GM23248 (cell line): ENCODE results near the gene MYO3A. TPM values are rescaled to one million over a fixed set of nuclear protein-coding genes. Genes with fewer than 3 reads are reported as not detected.

Experiments used
- DNase-seq: peaks from one replicate; pipeline ENCODE4 v3.0.0-alpha.2; 2015
- H2AFZ ChIP-seq: fragments of 200-600 bp; sonication (generic); 2 replicates; pipeline ENCODE4 v1.6.1; 2016; ENCODE audit warnings: antibody characterized with exemption
- H3F3A ChIP-seq: fragments of 200-600 bp; sonication (generic); 2 replicates; pipeline ENCODE4 v1.6.1; 2016; ENCODE audit warnings: mild to moderate bottlenecking, antibody characterized with exemption, mixed run types; ENCODE audit not compliant: insufficient read depth
- H3K27ac ChIP-seq: fragments of 200-600 bp; sonication (generic); 2 replicates; pipeline ENCODE4 v1.5.1; 2016; ENCODE audit warnings: mild to moderate bottlenecking
- H3K27me3 ChIP-seq: fragments of 200-600 bp; sonication (generic); replicated peaks from 2 replicates; pipeline ENCODE4 v1.6.1; 2016; ENCODE audit warnings: mild to moderate bottlenecking; ENCODE audit not compliant: insufficient read depth
- H3K36me3 ChIP-seq: fragments of 200-600 bp; sonication (generic); 2 replicates; pipeline ENCODE4 v1.6.1; 2016; ENCODE audit warnings: low read depth, mild to moderate bottlenecking
- H3K4me1 ChIP-seq: fragments of 200-600 bp; sonication (generic); 2 replicates; pipeline ENCODE4 v1.6.1; 2016; ENCODE audit warnings: mild to moderate bottlenecking; ENCODE audit not compliant: insufficient read depth
- H3K4me2 ChIP-seq: fragments of 200-600 bp; sonication (generic); one replicate; pipeline ENCODE4 v1.6.1; 2016; ENCODE audit warnings: mild to moderate bottlenecking; ENCODE audit not compliant: unreplicated experiment
- H3K4me3 ChIP-seq: fragments of 200-600 bp; sonication (generic); 2 replicates; pipeline ENCODE4 v1.5.1; 2016; ENCODE audit warnings: mild to moderate bottlenecking
- H3K79me2 ChIP-seq: fragments of 200-600 bp; sonication (generic); 2 replicates; pipeline ENCODE4 v1.6.1; 2016; ENCODE audit warnings: mild to moderate bottlenecking; ENCODE audit not compliant: insufficient read depth
- H3K9ac ChIP-seq: fragments of 200-600 bp; sonication (generic); 2 replicates; pipeline ENCODE4 v1.6.1; 2016; ENCODE audit warnings: mild to moderate bottlenecking
- H3K9me2 ChIP-seq: fragments of 200-600 bp; sonication (generic); 2 replicates; pipeline ENCODE4 v1.6.1; 2016; ENCODE audit warnings: mixed run types, mild to moderate bottlenecking, moderate library complexity; ENCODE audit not compliant: insufficient read depth
- H3K9me3 ChIP-seq: fragments of 200-600 bp; sonication (generic); one replicate; pipeline ENCODE4 v1.6.1; 2017; ENCODE audit warnings: low read depth
- H4K20me1 ChIP-seq: fragments of 200-600 bp; sonication (generic); 2 replicates; pipeline ENCODE4 v1.6.0; 2016; ENCODE audit not compliant: insufficient read depth
- EZH2 ChIP-seq: fragments of 200-600 bp; sonication (generic); IDR thresholded peaks from 2 replicates; pipeline ENCODE4 v1.6.1; 2018; ENCODE audit warnings: antibody characterized with exemption, mild to moderate bottlenecking; ENCODE audit not compliant: insufficient read depth, poor library complexity, severe bottlenecking
- EZH2phosphoT487 ChIP-seq: fragments of 200-600 bp; sonication (generic); IDR thresholded peaks from 2 replicates; pipeline ENCODE4 v1.6.1; 2018; ENCODE audit warnings: antibody characterized with exemption, moderate library complexity, mild to moderate bottlenecking, low read depth; ENCODE audit not compliant: insufficient read depth
- WGBS, 2 experiments: methylation state at CpG; one replicate each; pipeline ENCODE4 v1.1.6; 2015 to 2017; ENCODE audit warnings: low lambda C conversion rate in 2 of 2, low coverage in 1 of 2; ENCODE audit errors: missing lambda C conversion rate in 2 of 2; 5-methylcytosine and 5-hydroxymethylcytosine counted together
- in situ Hi-C: fragments of 300-500 bp; cut with MboI; formaldehyde crosslinking; loops from 2 replicates; pipeline ENCODE4 v1.15.0; 2020
- polyA plus RNA-seq: library from polyadenylated mRNA; unstranded; fragments of >200 nt; fragmentation: Nextera tagmentation; extraction: Ambion mirVana; gene quantifications from 2 replicates; pipeline ENCODE4 v1.2.1, GENCODE V29; 2016
- total RNA-seq: library from RNA; depleted of rRNA; stranded (reverse); fragments of >200 nt; shearing (Covaris generic); gene quantifications from 2 replicates; pipeline ENCODE4 v1.2.3, GENCODE V29; 2014

The MYO3A gene
- total and polyA plus RNA-seq, 2 experiments from 2014 or later = not detected

DNA sequence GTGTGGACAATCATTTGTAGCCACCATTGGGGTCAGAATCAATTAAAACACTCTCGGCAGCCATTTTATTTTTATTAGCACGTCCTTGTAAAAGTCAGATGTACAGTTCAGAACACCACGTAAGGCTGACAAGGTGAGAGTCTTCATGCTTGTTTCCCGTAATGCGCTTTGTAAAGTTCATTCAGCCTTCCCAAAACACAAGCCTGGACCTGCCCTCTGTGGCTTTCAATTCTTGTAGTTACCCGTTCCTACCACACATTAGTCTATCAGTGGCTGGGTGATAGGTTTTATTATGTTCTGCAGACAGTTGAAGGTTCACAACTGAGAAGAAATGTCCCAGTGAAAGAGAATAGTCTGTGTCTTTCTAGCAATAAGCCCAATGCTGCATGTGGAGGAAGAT, 317.9 kb downstream of the MYO3A start:
- Histone ChIP-seq H3K4me1 (no peaks in the 10 kb centered on the region), H3K9me2 (no peaks in the 10 kb centered on the region), H3K27ac (no peak overlapping the region), H3K27me3 (no peaks in the 10 kb centered on the region), H3K4me3 (no peak overlapping the region), H3K36me3 (no peaks in the 10 kb centered on the region), H3F3A (no peaks in the 10 kb centered on the region), H4K20me1 (no peaks in the 10 kb centered on the region), H3K4me2 (no peak overlapping the region), H3K79me2 (no peaks in the 10 kb centered on the region), H3K9ac (no peak overlapping the region), H2AFZ (no peak overlapping the region), H3K9me3 (no peaks in the 10 kb centered on the region)
- in situ Hi-C loops = no loop called here
- TF ChIP-seq EZH2 (no peak), EZH2phosphoT487 (no peak)
- WGBS, 2 experiments = 57 to 58% methylated on average over 6 of the region's 6 CpGs
- DNase-seq = no peak

GRCh38 chr10:26254616-26255015, 320.6 kb downstream of the MYO3A start:
- no peak overlapping the region for H3K4me3 ChIP-seq
- no peak for DNase-seq
- 18 to 29% methylated on average over 7 of the region's 7 CpGs for WGBS, 2 experiments

DNA sequence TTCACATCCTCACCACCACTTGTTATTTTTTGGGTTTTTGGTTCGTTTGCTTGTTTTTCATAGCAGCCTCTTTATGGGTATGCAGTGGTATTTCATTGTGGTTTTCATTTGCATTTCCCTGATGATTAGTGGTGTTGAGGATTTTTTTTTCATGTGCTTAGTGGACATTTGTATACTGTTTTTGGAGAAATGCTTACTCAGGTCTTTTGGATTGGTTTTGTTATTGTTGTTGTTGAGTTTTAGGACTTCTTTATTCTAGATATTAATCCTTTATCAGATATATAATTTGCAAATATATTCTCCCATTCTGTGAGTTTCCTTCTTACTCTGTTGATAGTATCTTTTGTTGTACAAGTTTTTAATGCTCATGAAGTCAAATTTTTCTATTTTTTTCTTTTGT, 325.3 kb downstream of the MYO3A start:
- H3K9ac ChIP-seq = no peak overlapping the region
- no peaks in the 10 kb centered on the region for H4K20me1 ChIP-seq
- peaks cover 7% of the 10 kb centered on the region; the same call in 1 of the 2 replicates for H3K27me3 ChIP-seq
- no peak overlapping the region for H2AFZ ChIP-seq
- no peaks in the 10 kb centered on the region for H3K36me3 ChIP-seq
- WGBS, 2 experiments = 0 to 11% methylated on average over 1 of the region's 1 CpG
- no peaks in the 10 kb centered on the region for H3K4me1 ChIP-seq
- H3K9me2 ChIP-seq = no peaks in the 10 kb centered on the region
- no peak for TF ChIP-seq EZH2phosphoT487
- TF ChIP-seq EZH2 = no peak
- no peaks in the 10 kb centered on the region for H3F3A ChIP-seq
- no peaks in the 10 kb centered on the region for H3K79me2 ChIP-seq
- DNase-seq = no peak
- in situ Hi-C loops = no loop called here
- H3K27ac ChIP-seq = no peak overlapping the region
- no peak overlapping the region for H3K4me2 ChIP-seq
- no peaks in the 10 kb centered on the region for H3K9me3 ChIP-seq
- H3K4me3 ChIP-seq = no peak overlapping the region

More at GRCh38 chr10:26254616-26255015, 320.6 kb downstream of the MYO3A start:
- Histone ChIP-seq H3K4me1 (no peaks in the 10 kb centered on the region), H3K79me2 (no peaks in the 10 kb centered on the region), H2AFZ (no peak overlapping the region), H3F3A (no peaks in the 10 kb centered on the region), H3K9me2 (no peaks in the 10 kb centered on the region), H3K36me3 (no peaks in the 10 kb centered on the region), H3K27me3 (no peaks in the 10 kb centered on the region), H3K4me2 (no peak overlapping the region), H4K20me1 (no peaks in the 10 kb centered on the region), H3K27ac (no peak overlapping the region), H3K9ac (no peak overlapping the region), H3K9me3 (no peaks in the 10 kb centered on the region)
- TF ChIP-seq EZH2phosphoT487 = no peak
- no peak for TF ChIP-seq EZH2
- in situ Hi-C loops = no loop called here
